ENCODE measurements around the gene TPTE2.
"Not testable (repeated sequence)": the region's sequence is repeated elsewhere in the genome, so short reads cannot be mapped to it uniquely, and the experiment has no call there.

- not testable (repeated sequence) for TF ChIP-seq POLR2AphosphoS5 (IDR thresholded peaks at IDR 0.05; ENCODE audit: borderline replicate concordance, low read depth, low read length); EZH2 (IDR thresholded peaks at IDR 0.05)
Observed at GRCh38 chr13:19561127-19561582, at the start of gene TPTE2.
